Measurements from ENCODE around the gene P2RX4. TPM values are rescaled to one million over a fixed set of nuclear protein-coding genes. Genes with fewer than 3 reads are reported as not detected.

Gene P2RX4
- total RNA-seq, 1 donor from 2014 or later: 4.3 TPM

- peaks cover 8 to 42% of the 10 kb centered on the region in 2 donors for H3K36me3 ChIP-seq
- TF ChIP-seq CTCF (IDR thresholded peaks at IDR 0.05): no peak
- DNase-seq (ENCODE audit: low spot score in 2 of 2): no peak
- H3K27ac ChIP-seq: no peak overlapping the region
- no peaks in the 10 kb centered on the region for H3K27me3 ChIP-seq
- no peaks in the 10 kb centered on the region for H3K4me1 ChIP-seq
- H3K4me3 ChIP-seq: no peak overlapping the region
- no peaks in the 10 kb centered on the region for H3K9me3 ChIP-seq
- intact Hi-C loops (cut with DNase I): no loop called here
Observed at GRCh38 chr12:121232163-121232562, 22.2 kb downstream of the P2RX4 start.

GRCh38 chr12:121232977-121233627, 23.2 kb downstream of the P2RX4 start:
- intact Hi-C loops (cut with DNase I): no loop called here
- H3K4me3 ChIP-seq: no peak overlapping the region
- H3K4me1 ChIP-seq: no peaks in the 10 kb centered on the region
- peaks cover 8 to 42% of the 10 kb centered on the region in 2 donors for H3K36me3 ChIP-seq
- TF ChIP-seq CTCF (IDR thresholded peaks at IDR 0.05): no peak
- H3K27ac ChIP-seq: no peak overlapping the region
- no peaks in the 10 kb centered on the region for H3K9me3 ChIP-seq
- no peak for DNase-seq (ENCODE audit: low spot score in 2 of 2)
- no peaks in the 10 kb centered on the region for H3K27me3 ChIP-seq

GRCh38 chr12:121233628-121234020, 23.7 kb downstream of the P2RX4 start:
- Histone ChIP-seq H3K4me1 (no peaks in the 10 kb centered on the region), H3K9me3 (no peaks in the 10 kb centered on the region), H3K36me3 (peaks cover 8 to 40% of the 10 kb centered on the region in 2 donors), H3K27me3 (no peaks in the 10 kb centered on the region), H3K27ac (no peak overlapping the region), H3K4me3 (no peak overlapping the region)
- no peak for TF ChIP-seq CTCF (IDR thresholded peaks at IDR 0.05)
- DNase-seq (ENCODE audit: low spot score in 2 of 2): no peak
- intact Hi-C loops (cut with DNase I): no loop called here

- intact Hi-C loops (cut with DNase I): no loop called here
- peaks cover 0 to 33% of the 10 kb centered on the region in 2 donors for H3K36me3 ChIP-seq
- H3K27me3 ChIP-seq: no peaks in the 10 kb centered on the region
- H3K4me1 ChIP-seq: peaks cover 4 to 10% of the 10 kb centered on the region in 2 donors
- H3K27ac ChIP-seq: no peak overlapping the region
- H3K9me3 ChIP-seq: no peaks in the 10 kb centered on the region
- no peak overlapping the region for H3K4me3 ChIP-seq
- no peak for DNase-seq (ENCODE audit: low spot score in 2 of 2)
- no peak for TF ChIP-seq CTCF (IDR thresholded peaks at IDR 0.05)
Observed at GRCh38 chr12:121236776-121237175, 26.8 kb downstream of the P2RX4 start.

GRCh38 chr12:121237415-121237814, 27.5 kb downstream of the P2RX4 start:
- peak in 1 of 2 donors; percentile 53 for DNase-seq (ENCODE audit: low spot score in 2 of 2)
- no peak overlapping the region for H3K27ac ChIP-seq
- intact Hi-C loops (cut with DNase I): no loop called here
- H3K4me3 ChIP-seq: no peak overlapping the region
- peaks cover 0 to 27% of the 10 kb centered on the region in 2 donors for H3K36me3 ChIP-seq
- TF ChIP-seq CTCF (IDR thresholded peaks at IDR 0.05): no peak
- no peaks in the 10 kb centered on the region for H3K27me3 ChIP-seq
- H3K9me3 ChIP-seq: no peaks in the 10 kb centered on the region
- H3K4me1 ChIP-seq: peaks cover 4 to 10% of the 10 kb centered on the region in 2 donors

All from ascending aorta (tissue), 2 donors.